ENCODE measurements around the gene PITPNC1.
"Not testable (repeated sequence)": the region's sequence is repeated elsewhere in the genome, so short reads cannot be mapped to it uniquely, and the experiment has no call there.

The PITPNC1 gene

DNA sequence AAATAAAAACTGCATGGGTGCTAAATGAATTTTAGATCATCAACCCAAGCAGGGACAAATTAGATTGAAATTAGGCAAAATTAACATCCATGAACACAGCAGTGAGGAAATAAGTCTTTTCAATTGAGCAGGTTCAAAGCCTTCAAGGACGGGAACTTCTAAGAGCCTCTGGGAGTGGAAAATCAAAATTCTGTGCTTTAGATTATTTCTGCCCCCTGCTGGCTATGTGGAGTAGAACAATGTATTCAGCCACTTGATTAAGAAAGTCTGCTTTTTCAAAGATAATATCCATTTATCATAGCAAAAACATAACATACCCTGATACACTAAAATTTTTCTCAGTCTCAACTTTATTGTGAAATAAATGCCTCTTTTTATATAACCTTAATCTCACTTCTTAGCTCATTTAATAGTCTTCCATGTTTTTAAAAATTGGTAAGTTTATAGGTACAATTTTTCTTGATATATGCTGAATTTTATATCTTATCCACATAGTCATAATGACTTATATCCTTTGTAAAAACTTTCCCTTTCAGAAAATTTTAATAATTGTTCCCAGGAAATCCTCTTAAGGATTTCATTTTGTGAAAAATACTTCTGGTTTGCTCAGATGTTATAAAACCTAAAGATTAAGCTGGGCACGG, 312.6 kb downstream of the PITPNC1 start:
- H3K27ac ChIP-seq: no peak overlapping the region
- DNase-seq (ENCODE audit: low read depth, low spot score): no peak

- H3K27ac ChIP-seq: no peak overlapping the region
- no peak for DNase-seq (ENCODE audit: low read depth, low spot score)
Observed at GRCh38 chr17:67693811-67694210, 316.7 kb downstream of the PITPNC1 start.

DNA sequence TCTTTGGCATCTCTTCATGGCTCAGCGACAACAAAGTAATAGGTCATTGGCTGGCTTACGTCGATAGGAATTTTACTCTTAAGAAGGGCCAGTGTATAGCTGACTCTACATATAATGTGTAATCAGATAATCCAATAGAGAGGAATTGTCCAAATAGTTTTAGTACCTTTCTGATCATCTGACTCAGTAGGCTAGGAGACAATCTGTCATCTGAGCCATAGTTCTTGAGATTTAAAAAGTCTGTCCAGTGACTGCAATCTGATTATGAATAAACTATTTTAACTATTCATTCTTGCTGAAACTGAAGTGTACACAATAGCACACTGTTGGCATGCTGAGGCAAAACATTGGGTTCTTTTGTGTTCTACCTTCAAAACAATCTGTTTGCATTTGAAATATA, 319.3 kb downstream of the PITPNC1 start:
- no peak for DNase-seq (ENCODE audit: low read depth, low spot score)
- no peak overlapping the region for H3K27ac ChIP-seq

DNA sequence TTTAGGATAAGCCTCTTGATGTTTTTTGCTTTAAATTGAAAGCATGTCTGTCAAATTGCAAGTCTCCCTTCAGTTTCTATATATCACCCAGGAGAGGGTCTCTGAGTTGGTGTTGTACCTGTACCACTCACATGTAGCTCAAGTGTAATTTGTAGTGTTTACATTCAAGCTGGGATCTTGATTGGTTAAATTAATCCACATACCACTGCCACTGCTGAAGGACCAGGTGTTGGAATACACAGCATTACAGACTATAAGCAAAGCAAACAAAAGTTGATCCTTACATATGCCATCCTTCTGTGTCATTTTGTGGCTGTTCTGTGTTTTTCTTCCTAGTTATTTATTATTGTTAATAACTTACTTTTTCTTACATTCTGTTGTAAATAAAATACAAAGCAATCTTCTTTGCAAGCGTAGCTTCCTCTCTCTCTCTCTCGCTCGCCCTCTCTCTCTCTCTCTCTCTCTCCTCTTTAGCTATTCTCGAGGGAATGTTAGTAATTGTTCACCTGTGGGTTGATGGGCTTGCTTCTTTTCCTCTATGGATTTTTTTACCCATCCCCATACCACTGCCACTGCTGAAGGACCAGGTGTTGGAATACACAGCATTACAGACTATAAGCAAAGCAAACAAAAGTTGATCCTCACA, 319.9 kb downstream of the PITPNC1 start:
- no peak overlapping the region for H3K27ac ChIP-seq
- no peak for DNase-seq (ENCODE audit: low read depth, low spot score)

- no peak for DNase-seq (ENCODE audit: low read depth, low spot score)
- no peak overlapping the region for H3K27ac ChIP-seq
Observed at GRCh38 chr17:67700037-67700724, 323.1 kb downstream of the PITPNC1 start.

DNA sequence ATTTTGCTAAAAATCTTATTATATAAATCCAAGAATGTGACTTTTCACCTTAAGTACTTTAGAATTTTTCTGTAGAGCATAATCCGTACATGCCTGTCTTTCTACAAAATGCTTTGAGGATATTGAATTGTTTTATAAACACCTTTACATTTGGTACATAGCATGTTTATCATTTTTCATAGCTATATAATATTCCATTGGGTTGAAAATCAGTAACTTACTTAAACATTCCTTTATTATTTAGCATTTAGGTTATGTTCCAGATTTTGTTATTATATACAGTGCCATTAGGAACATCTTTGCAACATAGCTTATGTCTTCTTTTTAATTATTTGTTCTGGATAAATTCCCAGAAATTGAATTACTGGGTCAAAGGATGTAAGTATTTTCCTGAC, 323.6 kb downstream of the PITPNC1 start:
- H3K27ac ChIP-seq: no peak overlapping the region

DNA sequence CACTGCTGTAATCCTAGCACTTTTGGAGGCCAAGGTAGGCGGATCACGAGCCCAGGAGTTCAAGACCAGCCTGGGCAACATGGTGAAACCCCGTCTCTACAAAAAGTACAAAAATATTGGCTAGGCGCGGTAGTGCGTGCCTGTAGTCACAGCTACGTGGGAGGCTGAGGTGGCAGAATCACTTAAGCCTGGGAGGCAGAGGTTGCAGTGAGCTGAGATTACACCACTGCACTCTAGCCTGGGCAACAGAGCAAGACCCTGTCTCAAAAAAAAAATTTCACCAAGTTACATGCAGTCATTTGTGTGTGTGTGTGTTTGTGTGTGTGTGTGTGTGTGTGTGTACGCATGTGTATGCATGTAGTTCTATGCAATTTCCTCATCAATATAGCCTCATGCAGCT, 325.8 kb downstream of the PITPNC1 start:
- DNase-seq (ENCODE audit: low read depth, low spot score); H3K27ac ChIP-seq: not testable (repeated sequence)

More for the DNA sequence above, 323.6 kb downstream of the PITPNC1 start:
- no peak for DNase-seq (ENCODE audit: low read depth, low spot score)

- DNase-seq (ENCODE audit: low read depth, low spot score): no peak
- no peak overlapping the region for H3K27ac ChIP-seq
Observed at GRCh38 chr17:67707442-67707841, 330.4 kb downstream of the PITPNC1 start.

DNA sequence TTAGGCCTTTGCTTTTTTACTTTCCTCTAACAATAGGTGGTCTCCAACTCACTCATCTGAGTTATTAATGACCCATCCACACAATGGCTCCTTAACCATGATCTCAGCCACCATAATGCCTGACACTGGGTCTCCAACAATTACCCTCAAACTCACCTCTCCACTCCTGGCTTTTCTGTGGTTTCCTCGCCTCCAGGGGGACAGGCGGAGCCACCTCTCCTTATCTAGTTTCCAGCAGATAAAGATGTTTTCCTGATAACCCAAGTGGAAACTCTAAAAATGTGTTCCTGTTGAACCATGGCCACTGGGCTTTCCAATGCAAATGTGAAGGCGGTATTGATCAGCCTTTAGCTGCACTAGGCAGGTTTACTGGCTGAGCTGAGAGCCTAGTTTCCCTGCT, 331.3 kb downstream of the PITPNC1 start:
- DNase-seq (ENCODE audit: low read depth, low spot score): no peak
- H3K27ac ChIP-seq: no peak overlapping the region

- DNase-seq (ENCODE audit: low read depth, low spot score): no peak
- no peak overlapping the region for H3K27ac ChIP-seq
Observed at GRCh38 chr17:67711916-67712315, 334.8 kb downstream of the PITPNC1 start.

- no peak overlapping the region for H3K27ac ChIP-seq
- DNase-seq (ENCODE audit: low read depth, low spot score): no peak
Observed at GRCh38 chr17:67712375-67712774, 335.3 kb downstream of the PITPNC1 start.

GRCh38 chr17:67713169-67713568, 336.1 kb downstream of the PITPNC1 start:
- DNase-seq (ENCODE audit: low read depth, low spot score): no peak
- no peak overlapping the region for H3K27ac ChIP-seq

DNA sequence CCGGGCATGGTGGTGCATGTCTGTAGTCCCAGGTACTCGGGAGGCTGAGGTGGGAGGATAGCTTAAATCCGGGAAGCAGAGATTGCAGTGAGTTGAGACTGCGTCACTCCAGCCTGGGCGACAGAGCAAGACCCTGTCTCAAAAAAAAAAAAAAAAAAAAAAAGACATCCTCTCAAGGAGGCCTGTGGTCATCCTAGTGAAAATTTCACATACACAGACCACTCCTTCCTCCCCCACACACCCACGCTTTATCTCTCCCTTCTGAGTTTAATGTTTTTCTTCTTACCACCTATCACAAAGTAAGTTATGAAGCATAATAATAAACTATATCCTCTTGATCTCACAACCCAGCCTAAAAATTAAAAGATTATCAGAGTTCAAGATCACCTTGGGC, 339.3 kb downstream of the PITPNC1 start:
- H3K27ac ChIP-seq: no peak overlapping the region
- DNase-seq (ENCODE audit: low read depth, low spot score): no peak

- DNase-seq (ENCODE audit: low read depth, low spot score): no peak
- peak overlapping the region; percentile 73 for H3K27ac ChIP-seq
Observed at GRCh38 chr17:67717192-67717623, 340.1 kb downstream of the PITPNC1 start.

DNA sequence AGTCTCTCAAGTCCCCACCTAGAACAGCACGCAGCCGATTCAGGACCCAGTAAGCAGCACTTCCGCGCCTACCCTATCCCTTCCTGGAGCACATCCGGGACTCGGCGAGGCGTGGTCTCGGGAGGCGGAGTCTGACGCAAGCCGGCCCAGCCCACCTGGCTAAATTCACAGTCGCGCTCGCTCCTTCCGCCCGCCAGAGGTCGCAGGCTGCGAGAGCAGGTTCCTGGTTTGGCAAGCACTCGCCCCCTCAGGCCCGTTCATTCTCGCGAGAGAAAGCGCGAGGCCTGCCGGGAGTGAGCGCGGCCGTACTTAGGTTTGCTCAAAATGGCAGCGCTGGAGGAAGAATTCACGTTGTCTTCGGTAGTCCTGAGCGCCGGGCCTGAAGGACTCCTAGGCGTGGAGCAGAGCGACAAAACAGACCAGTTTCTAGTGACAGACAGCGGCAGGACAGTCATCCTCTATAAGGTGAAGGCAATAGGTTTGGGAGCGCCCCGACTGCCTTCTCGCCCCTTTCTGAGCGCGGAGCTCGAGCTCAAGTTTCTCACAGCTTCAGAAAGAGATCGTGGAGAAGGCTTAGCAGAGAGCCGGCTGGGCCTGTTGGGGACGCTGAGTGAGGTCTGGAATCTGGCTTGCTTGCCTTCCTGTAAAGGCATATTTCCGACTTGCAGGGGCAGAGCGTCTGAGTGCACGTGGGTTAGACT, 340.7 kb downstream of the PITPNC1 start, which contains the start of gene NOL11:
Gene NOL11 (plus strand): TSS at position 313 of the 701 bp plus-strand sequence. CDS start 12 bp downstream, at position 325.
- DNase-seq (ENCODE audit: low read depth, low spot score): peak; percentile 92
- peak within 1 kb of the TSS; percentile 73 for H3K27ac ChIP-seq

DNA sequence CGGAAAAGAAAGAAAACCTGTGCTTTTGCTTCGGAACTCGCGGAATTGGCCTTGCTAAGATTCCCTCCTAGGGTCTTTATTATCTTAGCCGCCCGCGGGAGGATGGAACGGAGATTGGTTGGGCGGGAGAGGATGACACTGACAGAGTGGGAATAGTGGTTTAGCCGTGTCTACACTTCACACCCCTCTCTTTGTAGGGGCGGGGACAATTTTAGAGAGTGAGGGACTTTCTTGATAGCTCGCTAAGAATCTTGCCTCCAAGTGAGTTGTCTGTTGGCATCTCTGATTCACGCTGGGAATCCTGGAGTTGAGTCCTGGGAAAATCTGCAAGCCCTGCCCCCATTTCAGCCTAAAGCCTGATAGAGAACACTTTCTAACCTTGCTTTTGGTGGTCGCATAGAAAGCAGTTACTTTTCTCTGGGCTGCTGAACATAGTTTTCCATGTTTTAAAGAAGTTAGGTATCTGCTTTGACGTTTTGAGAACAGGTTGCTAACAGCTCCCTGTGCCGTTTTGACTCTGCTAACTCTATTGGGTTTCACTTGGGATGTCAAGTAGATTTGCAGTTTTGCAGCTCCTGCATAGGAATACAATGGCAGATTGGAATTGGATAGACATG, 341.4 kb downstream of the PITPNC1 start:
- peak overlapping the region; percentile 73 for H3K27ac ChIP-seq
- no peak for DNase-seq (ENCODE audit: low read depth, low spot score)

GRCh38 chr17:67725373-67725791, 348.3 kb downstream of the PITPNC1 start:
- no peak for DNase-seq (ENCODE audit: low read depth, low spot score)
- H3K27ac ChIP-seq: no peak overlapping the region

DNA sequence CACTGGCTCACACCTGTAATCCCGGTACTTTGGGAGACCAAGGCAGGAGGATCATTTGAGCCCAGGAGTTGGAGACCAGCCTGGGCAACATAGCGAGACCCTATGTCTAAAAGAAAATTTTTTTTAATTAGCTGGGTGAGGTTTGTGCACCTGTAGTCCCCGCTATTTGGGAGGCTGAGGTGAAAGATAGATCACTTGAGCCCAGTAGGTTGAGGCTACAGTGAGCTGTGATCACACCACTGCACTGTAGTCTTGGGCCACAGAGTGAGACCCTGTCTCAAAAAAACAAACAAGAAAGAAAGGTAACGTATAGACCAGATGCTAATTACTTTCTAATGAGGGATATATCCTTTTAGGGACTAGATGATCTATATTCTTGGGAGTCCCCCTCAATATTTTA, 348.7 kb downstream of the PITPNC1 start:
- H3K27ac ChIP-seq: no peak overlapping the region

DNA sequence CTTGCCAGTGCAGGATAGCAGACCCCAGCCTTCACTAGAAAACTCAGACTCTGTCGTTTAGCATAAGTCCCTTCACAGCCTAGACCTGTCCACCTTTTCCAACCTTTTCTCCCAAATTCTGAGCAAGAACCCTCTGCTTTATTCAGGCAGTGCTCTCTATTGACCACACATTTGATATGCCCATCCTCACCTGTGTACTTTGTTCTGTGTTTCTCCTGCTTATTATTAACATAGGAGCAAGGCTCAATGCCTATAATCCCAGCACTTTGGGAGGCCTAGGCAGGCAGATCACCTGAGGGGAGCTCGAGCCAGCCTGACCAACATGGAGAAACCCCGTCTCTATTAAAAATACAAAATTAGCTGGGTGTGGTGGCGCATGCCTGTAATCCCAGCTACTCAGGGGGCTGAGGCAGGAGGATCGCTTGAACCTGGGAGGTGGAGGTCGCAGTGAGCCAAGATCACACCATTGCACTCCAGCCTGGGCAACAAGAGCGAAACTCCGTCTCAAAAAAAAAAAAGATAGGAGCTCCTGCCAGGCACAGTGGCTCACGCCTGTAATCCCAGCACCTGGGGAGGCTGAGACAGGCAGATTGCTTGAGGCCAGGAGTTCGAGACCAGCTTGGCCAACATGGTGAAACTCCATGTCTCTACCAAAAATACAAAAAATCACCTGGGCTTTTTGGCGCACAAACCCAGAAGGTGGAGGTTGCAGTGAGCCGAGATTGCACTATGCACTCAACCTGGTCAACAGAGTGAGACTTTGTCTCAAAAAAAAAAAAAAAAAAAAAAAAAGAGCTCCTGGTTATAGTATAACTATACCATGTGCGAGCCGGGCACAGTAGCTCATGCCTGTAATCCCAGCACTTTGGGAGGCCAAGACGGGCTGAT, 350.3 kb downstream of the PITPNC1 start:
- DNase-seq (ENCODE audit: low read depth, low spot score); H3K27ac ChIP-seq: not testable (repeated sequence)

More for the DNA sequence above, 348.7 kb downstream of the PITPNC1 start:
- no peak for DNase-seq (ENCODE audit: low read depth, low spot score)

Data from epithelial cell of prostate (primary cell).